ENCODE data around the gene ADAMTS14. TPM values are rescaled to one million over a fixed set of nuclear protein-coding genes. Genes with fewer than 3 reads are reported as not detected.
"Not testable (repeated sequence)": the region's sequence is repeated elsewhere in the genome, so short reads cannot be mapped to it uniquely, and the experiment has no call there.

Gene ADAMTS14
- total RNA-seq, 1 experiment from 2014 or later = 0.14 TPM

- CTCF ChIA-PET = no interaction called here
- no peak overlapping the region for H3K27ac Mint-ChIP-seq (ENCODE audit: unreplicated experiment)
- DNase-seq = no peak
- peaks cover 79% of the 10 kb centered on the region for H3K27me3 Mint-ChIP-seq (ENCODE audit: unreplicated experiment)
- H3K36me3 Mint-ChIP-seq (ENCODE audit: insufficient read depth, unreplicated experiment) = no peaks in the 10 kb centered on the region
- intact Hi-C loops (cut with micrococcal nuclease; ENCODE audit: unreplicated experiment) = no loop called here
- no peaks in the 10 kb centered on the region for H3K4me1 Mint-ChIP-seq (ENCODE audit: low read depth, unreplicated experiment)
- H3K4me3 Mint-ChIP-seq (ENCODE audit: low read depth, unreplicated experiment) = no peak overlapping the region
- BruUV-seq (replicated peaks) = no TSS peak
- no peaks in the 10 kb centered on the region for H3K9me3 Mint-ChIP-seq (ENCODE audit: low read depth, unreplicated experiment)
- TF ChIP-seq, protein P1, sequence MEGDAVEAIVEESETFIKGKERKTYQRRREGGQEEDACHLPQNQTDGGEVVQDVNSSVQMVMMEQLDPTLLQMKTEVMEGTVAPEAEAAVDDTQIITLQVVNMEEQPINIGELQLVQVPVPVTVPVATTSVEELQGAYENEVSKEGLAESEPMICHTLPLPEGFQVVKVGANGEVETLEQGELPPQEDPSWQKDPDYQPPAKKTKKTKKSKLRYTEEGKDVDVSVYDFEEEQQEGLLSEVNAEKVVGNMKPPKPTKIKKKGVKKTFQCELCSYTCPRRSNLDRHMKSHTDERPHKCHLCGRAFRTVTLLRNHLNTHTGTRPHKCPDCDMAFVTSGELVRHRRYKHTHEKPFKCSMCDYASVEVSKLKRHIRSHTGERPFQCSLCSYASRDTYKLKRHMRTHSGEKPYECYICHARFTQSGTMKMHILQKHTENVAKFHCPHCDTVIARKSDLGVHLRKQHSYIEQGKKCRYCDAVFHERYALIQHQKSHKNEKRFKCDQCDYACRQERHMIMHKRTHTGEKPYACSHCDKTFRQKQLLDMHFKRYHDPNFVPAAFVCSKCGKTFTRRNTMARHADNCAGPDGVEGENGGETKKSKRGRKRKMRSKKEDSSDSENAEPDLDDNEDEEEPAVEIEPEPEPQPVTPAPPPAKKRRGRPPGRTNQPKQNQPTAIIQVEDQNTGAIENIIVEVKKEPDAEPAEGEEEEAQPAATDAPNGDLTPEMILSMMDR (IDR thresholded peaks at IDR 0.05; ENCODE audit: unreplicated experiment) = no peak
These were observed 7.6 kb upstream of the ADAMTS14 start for GRCh38 chr10:70664702-70665195.

DNA sequence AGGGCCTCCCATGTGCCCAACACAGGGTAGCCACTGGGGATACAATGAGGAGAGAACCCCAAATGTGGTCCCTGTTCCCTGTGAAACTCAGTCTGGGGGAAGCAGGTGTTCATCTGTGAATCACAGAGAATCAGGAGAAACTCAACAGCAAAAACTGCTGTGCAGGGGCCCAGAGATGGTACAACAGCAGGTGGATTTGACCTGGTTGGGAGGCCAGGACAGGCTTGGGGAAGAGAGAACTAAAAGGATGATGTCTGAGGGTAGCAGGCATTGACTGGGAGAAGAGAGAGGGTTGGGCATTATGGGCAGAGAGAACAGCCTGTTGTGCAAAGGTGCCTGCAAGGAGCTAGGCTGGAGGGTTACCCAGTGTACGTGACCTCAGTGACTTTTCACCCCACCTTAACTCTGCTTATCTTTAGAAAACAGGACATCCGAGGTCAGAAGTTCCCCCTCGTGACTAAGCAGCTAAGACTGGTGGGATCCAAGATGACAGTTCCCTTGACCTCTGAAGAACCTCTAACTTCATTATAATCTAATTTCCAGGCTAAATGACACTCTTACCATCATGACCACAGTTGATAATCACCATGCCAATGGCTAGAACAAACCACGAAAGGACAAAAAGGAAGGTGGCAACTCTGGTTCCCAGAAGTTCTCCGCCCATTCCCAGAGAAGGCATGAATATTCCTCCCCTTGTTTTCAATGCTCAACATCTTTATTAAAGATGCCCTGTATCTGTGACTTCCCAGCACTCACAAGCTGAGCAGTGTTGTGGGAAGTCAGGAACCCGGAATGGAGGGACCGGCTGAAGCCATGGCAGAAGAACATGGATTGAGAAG is 5.1 kb upstream of the ADAMTS14 start:
- no peak overlapping the region for H3K27ac Mint-ChIP-seq (ENCODE audit: unreplicated experiment)
- no peaks in the 10 kb centered on the region for H3K9me3 Mint-ChIP-seq (ENCODE audit: low read depth, unreplicated experiment)
- no peak overlapping the region for H3K4me3 Mint-ChIP-seq (ENCODE audit: low read depth, unreplicated experiment)
- DNase-seq = no peak
- BruUV-seq (replicated peaks) = no TSS peak
- peaks cover 79% of the 10 kb centered on the region for H3K27me3 Mint-ChIP-seq (ENCODE audit: unreplicated experiment)
- H3K4me1 Mint-ChIP-seq (ENCODE audit: low read depth, unreplicated experiment) = no peaks in the 10 kb centered on the region
- intact Hi-C loops (cut with micrococcal nuclease; ENCODE audit: unreplicated experiment) = no loop called here
- H3K36me3 Mint-ChIP-seq (ENCODE audit: insufficient read depth, unreplicated experiment) = no peaks in the 10 kb centered on the region
- TF ChIP-seq, protein P1 (IDR thresholded peaks at IDR 0.05; ENCODE audit: unreplicated experiment) = no peak
- CTCF ChIA-PET = interaction anchor here (1.2 kb wide), 1 partner anchor 11 kb away, joined by 3 read pairs; no protein-coding TSS in a partner anchor

DNA sequence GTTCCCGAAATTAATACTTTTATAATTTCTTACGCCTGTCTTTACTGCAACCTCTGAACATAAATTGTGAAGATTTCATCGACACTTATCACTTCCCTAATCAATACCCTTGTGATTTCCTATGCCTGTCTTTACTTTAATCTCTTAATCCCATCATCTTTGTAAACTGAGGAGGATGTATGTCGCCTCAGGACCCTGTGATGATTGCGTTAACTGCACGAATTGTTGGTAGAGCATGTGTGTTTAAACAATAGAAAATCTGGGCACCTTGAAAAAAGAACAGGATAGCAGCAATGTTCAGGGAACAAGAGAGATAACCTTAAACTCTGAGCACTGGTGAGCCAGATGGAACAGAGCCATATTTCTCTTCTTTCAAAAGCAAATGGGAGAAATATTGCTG is 4.5 kb upstream of the ADAMTS14 start:
- H3K27ac Mint-ChIP-seq (ENCODE audit: unreplicated experiment); H3K9me3 Mint-ChIP-seq (ENCODE audit: low read depth, unreplicated experiment); DNase-seq; intact Hi-C loops (cut with micrococcal nuclease; ENCODE audit: unreplicated experiment); H3K4me1 Mint-ChIP-seq (ENCODE audit: low read depth, unreplicated experiment); BruUV-seq (replicated peaks); H3K4me3 Mint-ChIP-seq (ENCODE audit: low read depth, unreplicated experiment); H3K36me3 Mint-ChIP-seq (ENCODE audit: insufficient read depth, unreplicated experiment); CTCF ChIA-PET: not testable (repeated sequence)
- peaks cover 79% of the 10 kb centered on the region for H3K27me3 Mint-ChIP-seq (ENCODE audit: unreplicated experiment)

DNA sequence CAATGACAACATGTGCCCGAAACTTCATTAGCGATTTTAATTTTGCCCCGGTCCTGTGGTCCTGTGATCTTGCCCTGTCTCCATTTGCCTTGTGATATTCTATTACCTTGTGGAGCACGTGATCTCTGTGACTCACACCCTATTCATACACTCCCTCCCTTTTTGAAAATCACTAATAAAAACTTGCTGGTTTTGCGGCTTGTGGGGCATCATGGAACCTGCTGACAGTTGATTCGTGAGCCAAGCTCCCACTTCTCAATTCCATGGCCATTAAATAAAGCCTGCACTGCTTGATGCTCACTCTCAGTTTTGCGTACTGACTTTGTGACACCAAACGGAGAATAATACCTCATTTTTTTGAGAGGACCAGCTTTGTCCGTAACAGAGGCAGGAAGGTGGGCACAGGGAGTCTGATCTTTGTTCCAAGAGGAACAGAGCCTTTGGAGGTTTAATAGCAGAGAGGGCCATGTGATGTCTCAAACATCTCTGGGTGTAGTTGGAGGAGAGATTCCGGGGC is 3.8 kb upstream of the ADAMTS14 start:
- Mint-ChIP-seq H3K4me3 (ENCODE audit: low read depth, unreplicated experiment) (no peak overlapping the region), H3K4me1 (ENCODE audit: low read depth, unreplicated experiment) (peaks cover 8% of the 10 kb centered on the region), H3K27ac (ENCODE audit: unreplicated experiment) (no peak overlapping the region), H3K36me3 (ENCODE audit: insufficient read depth, unreplicated experiment) (no peaks in the 10 kb centered on the region), H3K27me3 (ENCODE audit: unreplicated experiment) (peaks cover 79% of the 10 kb centered on the region), H3K9me3 (ENCODE audit: low read depth, unreplicated experiment) (no peaks in the 10 kb centered on the region)
- intact Hi-C loops (cut with micrococcal nuclease; ENCODE audit: unreplicated experiment) = no loop called here
- no peak for DNase-seq
- no TSS peak for BruUV-seq (replicated peaks)
- CTCF ChIA-PET = no interaction called here
- TF ChIP-seq, protein P1 (IDR thresholded peaks at IDR 0.05; ENCODE audit: unreplicated experiment) = no peak

DNA sequence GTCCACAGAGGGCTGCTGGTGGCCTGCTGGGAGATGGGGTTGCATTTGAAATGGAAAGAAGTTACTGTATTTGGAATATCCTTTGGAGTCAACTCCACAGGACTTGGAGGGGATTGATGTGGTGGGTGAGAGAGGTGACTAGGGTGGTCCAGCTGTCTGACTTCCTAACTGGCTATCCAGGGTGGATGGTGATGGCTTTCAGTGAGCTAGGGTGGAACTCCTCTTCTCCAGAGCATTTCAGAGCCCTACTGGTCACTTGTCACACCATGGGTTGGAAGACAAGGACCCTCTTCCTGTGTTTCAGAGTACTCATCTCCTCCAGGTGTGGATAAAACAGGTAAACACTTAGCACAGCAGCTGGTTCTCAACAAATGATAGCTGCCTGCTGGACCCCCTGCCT is 3.3 kb upstream of the ADAMTS14 start:
- CTCF ChIA-PET = no interaction called here
- DNase-seq = no peak
- TF ChIP-seq, protein P1 (IDR thresholded peaks at IDR 0.05; ENCODE audit: unreplicated experiment) = no peak
- Mint-ChIP-seq H3K36me3 (ENCODE audit: insufficient read depth, unreplicated experiment) (no peaks in the 10 kb centered on the region), H3K4me3 (ENCODE audit: low read depth, unreplicated experiment) (no peak overlapping the region), H3K27ac (ENCODE audit: unreplicated experiment) (no peak overlapping the region), H3K4me1 (ENCODE audit: low read depth, unreplicated experiment) (peaks cover 8% of the 10 kb centered on the region), H3K27me3 (ENCODE audit: unreplicated experiment) (peaks cover 79% of the 10 kb centered on the region), H3K9me3 (ENCODE audit: low read depth, unreplicated experiment) (no peaks in the 10 kb centered on the region)
- BruUV-seq (replicated peaks) = no TSS peak
- intact Hi-C loops (cut with micrococcal nuclease; ENCODE audit: unreplicated experiment) = no loop called here
